Calu3 (cell line): Measurements from ENCODE around the gene FAM13A. TPM values are rescaled to one million over a fixed set of nuclear protein-coding genes. Genes with fewer than 3 reads are reported as not detected.

Experiments used
- BruUV-seq: library from RNA; stranded (reverse); fragments of 400-500 nt; replicated peaks from 2 replicates; lab custom pipeline; 2021; lab: Mats Ljungman, UMichigan
- CTCF ChIA-PET: fragments of 300-600 bp; sonication (Branson Sonifier 250); formaldehyde crosslinking; loops from one replicate; lab custom pipeline; 2022; ENCODE audit warnings: antibody characterized with exemption; lab: Charles Lee
- DNase-seq: peaks from one replicate; pipeline ENCODE4 v3.0.0; 2022
- H3K27ac Mint-ChIP-seq: one replicate; pipeline ENCODE4 v1.8.0; 2022; ENCODE audit warnings: mixed read lengths; ENCODE audit not compliant: unreplicated experiment
- H3K27me3 Mint-ChIP-seq: one replicate; pipeline ENCODE4 v1.8.0; 2022; ENCODE audit warnings: mixed read lengths; ENCODE audit not compliant: unreplicated experiment
- H3K36me3 Mint-ChIP-seq: one replicate; pipeline ENCODE4 v1.8.0; 2022; ENCODE audit warnings: mild to moderate bottlenecking, moderate library complexity, mixed read lengths; ENCODE audit not compliant: insufficient read depth, unreplicated experiment
- H3K4me1 Mint-ChIP-seq: one replicate; pipeline ENCODE4 v1.8.0; 2022; ENCODE audit warnings: mild to moderate bottlenecking, low read depth, mixed read lengths; ENCODE audit not compliant: unreplicated experiment
- H3K4me3 Mint-ChIP-seq: one replicate; pipeline ENCODE4 v1.8.0; 2022; ENCODE audit warnings: mild to moderate bottlenecking, low read depth, moderate library complexity, mixed read lengths; ENCODE audit not compliant: unreplicated experiment
- H3K9me3 Mint-ChIP-seq: one replicate; pipeline ENCODE4 v1.8.0; 2022; ENCODE audit warnings: low read depth, mixed read lengths; ENCODE audit not compliant: unreplicated experiment
- intact Hi-C: fragments of 100-400 bp; cut with micrococcal nuclease; formaldehyde crosslinking; loops from one replicate; pipeline ENCODE4 v1.10.0; 2022; ENCODE audit not compliant: unreplicated experiment
- total RNA-seq: library from RNA; stranded (reverse); gene quantifications from 2 replicates; pipeline ENCODE4 v1.2.3, GENCODE V29; 2022
- TF ChIP-seq, protein P1 (sequence below): fragments of 200-600 bp; IDR thresholded peaks from one replicate; pipeline ENCODE4 v1.8.0; 2022; ENCODE audit warnings: antibody characterized with exemption; ENCODE audit not compliant: unreplicated experiment

FAM13A gene
- total RNA-seq, 1 experiment from 2014 or later, result 13.5 TPM

DNA sequence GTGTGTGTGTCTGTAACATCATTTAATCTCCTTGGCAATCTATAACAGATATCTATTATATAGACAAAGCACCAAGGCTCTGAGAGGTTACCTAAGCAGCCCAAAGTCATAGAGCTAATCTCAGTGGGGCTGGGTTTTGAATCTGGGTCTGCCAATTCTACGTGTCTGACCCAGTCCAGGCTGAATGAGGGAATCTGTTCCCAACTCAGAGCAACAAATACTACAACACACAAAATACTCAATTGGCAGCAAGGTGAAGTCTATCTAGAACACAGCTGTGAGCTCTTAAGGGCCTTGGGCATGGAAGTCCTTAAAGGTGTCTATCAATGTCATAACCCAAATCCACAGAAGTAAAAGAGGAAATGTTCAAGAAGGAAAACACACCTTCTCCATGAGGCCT lies 311.8 kb downstream of the FAM13A start:
- intact Hi-C loops, result no loop called here
- TF ChIP-seq, protein P1, sequence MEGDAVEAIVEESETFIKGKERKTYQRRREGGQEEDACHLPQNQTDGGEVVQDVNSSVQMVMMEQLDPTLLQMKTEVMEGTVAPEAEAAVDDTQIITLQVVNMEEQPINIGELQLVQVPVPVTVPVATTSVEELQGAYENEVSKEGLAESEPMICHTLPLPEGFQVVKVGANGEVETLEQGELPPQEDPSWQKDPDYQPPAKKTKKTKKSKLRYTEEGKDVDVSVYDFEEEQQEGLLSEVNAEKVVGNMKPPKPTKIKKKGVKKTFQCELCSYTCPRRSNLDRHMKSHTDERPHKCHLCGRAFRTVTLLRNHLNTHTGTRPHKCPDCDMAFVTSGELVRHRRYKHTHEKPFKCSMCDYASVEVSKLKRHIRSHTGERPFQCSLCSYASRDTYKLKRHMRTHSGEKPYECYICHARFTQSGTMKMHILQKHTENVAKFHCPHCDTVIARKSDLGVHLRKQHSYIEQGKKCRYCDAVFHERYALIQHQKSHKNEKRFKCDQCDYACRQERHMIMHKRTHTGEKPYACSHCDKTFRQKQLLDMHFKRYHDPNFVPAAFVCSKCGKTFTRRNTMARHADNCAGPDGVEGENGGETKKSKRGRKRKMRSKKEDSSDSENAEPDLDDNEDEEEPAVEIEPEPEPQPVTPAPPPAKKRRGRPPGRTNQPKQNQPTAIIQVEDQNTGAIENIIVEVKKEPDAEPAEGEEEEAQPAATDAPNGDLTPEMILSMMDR, result no peak
- DNase-seq, result no peak
- no TSS peak for BruUV-seq
- H3K9me3 Mint-ChIP-seq, result no peaks in the 10 kb centered on the region
- CTCF ChIA-PET, result interaction anchor here (0.7 kb wide), 1 partner anchor 78 kb away, joined by 3 read pairs; no protein-coding TSS in a partner anchor
- no peak overlapping the region for H3K27ac Mint-ChIP-seq
- H3K4me3 Mint-ChIP-seq, result no peak overlapping the region
- H3K4me1 Mint-ChIP-seq, result no peaks in the 10 kb centered on the region
- H3K36me3 Mint-ChIP-seq, result peaks cover 6% of the 10 kb centered on the region
- no peaks in the 10 kb centered on the region for H3K27me3 Mint-ChIP-seq

DNA sequence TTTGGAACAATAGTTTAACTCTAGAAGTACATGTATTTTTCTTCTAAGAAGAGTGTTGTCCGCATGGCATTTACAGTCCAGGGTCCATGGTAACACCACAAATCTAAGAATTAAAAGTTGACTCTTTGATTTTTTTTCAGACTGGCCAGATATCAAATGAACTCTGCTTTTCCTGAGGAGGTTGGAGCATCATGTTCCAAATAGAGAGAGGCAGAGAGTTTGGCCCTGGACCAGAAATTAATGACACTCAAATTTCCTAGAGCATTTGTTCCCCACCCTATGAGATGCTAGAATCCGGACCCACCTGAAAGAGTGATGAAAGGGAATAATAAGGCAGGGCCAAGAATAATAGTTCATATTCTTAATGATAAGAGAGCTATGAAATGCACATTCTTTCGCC lies 312.4 kb downstream of the FAM13A start:
- BruUV-seq, result no TSS peak
- TF ChIP-seq, protein P1, result no peak
- no peaks in the 10 kb centered on the region for H3K9me3 Mint-ChIP-seq
- H3K4me1 Mint-ChIP-seq, result no peaks in the 10 kb centered on the region
- H3K27ac Mint-ChIP-seq, result no peak overlapping the region
- CTCF ChIA-PET, result no interaction called here
- peaks cover 6% of the 10 kb centered on the region for H3K36me3 Mint-ChIP-seq
- H3K4me3 Mint-ChIP-seq, result no peak overlapping the region
- intact Hi-C loops, result no loop called here
- no peak for DNase-seq
- no peaks in the 10 kb centered on the region for H3K27me3 Mint-ChIP-seq

DNA sequence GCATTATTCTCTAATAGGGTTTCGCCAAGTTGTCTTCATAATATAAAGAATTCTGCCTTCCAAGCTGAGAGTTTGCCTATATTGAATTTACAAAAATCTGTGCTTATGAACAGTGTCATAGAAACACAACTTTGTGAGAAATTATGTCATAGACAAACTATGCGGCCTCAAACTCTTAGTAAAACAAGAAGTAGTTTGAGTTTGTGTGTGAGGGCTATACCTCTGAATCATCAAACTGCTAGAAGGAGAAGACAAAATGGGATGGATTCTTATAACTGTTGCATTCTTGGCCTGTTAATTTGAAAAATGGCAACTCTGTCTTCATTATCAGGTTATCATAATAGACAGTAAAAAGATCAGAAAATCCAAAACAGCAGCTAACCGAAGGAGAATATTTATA lies 313.3 kb downstream of the FAM13A start:
- TF ChIP-seq, protein P1, result no peak
- no peak for DNase-seq
- H3K4me1 Mint-ChIP-seq, result no peaks in the 10 kb centered on the region
- H3K27ac Mint-ChIP-seq, result no peak overlapping the region
- intact Hi-C loops, result no loop called here
- H3K9me3 Mint-ChIP-seq, result no peaks in the 10 kb centered on the region
- no TSS peak for BruUV-seq
- CTCF ChIA-PET, result no interaction called here
- peaks cover 3% of the 10 kb centered on the region for H3K36me3 Mint-ChIP-seq
- no peak overlapping the region for H3K4me3 Mint-ChIP-seq
- H3K27me3 Mint-ChIP-seq, result no peaks in the 10 kb centered on the region

DNA sequence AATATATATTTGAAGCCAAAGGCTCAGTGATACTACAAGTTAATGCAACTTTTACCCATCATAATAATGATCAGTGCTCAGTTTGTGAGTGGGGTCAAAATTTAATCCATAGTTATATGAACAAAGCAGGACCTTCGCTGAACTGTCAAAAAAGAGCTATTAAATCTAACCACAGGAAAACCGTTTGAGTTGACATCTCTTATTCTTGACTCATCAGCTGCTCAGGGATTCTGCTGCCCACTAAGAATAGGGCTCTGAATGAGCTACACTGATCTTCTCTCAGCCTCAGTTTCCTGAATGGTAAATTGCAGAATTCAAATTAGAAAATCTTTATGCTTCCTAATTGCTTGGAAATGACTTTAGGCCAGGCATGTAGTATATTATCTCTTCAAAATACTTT lies 314.4 kb downstream of the FAM13A start:
- H3K4me1 Mint-ChIP-seq, result no peaks in the 10 kb centered on the region
- H3K4me3 Mint-ChIP-seq, result no peak overlapping the region
- H3K27ac Mint-ChIP-seq, result no peak overlapping the region
- BruUV-seq, result no TSS peak
- TF ChIP-seq, protein P1, result no peak
- no peaks in the 10 kb centered on the region for H3K36me3 Mint-ChIP-seq
- no peaks in the 10 kb centered on the region for H3K9me3 Mint-ChIP-seq
- intact Hi-C loops, result no loop called here
- CTCF ChIA-PET, result no interaction called here
- no peak for DNase-seq
- no peaks in the 10 kb centered on the region for H3K27me3 Mint-ChIP-seq
